NCI-H2029 treated with DMSO at 0.1 percent for 48 hours (cell line): ENCODE measurements around the gene GSTT2B.
A peak's percentile ranks its signal among the peaks of the same experiment; 100 is the strongest.
"Not testable (repeated sequence)": the region's sequence is repeated elsewhere in the genome, so short reads cannot be mapped to it uniquely, and the experiment has no call there.

Source experiments
- DNase-seq: peaks from one replicate; lab custom pipeline; 2025; lab: John Stamatoyannopoulos, UW

GSTT2B gene

GRCh38 chr22:23940166-23940565, 20.8 kb downstream of the GSTT2B start:
- not testable (repeated sequence) for DNase-seq

- no peak for DNase-seq
Observed at GRCh38 chr22:23939017-23939357, 22.0 kb downstream of the GSTT2B start.

- no peak for DNase-seq
Observed at GRCh38 chr22:23938328-23939016, 22.5 kb downstream of the GSTT2B start.

- DNase-seq: no peak
Observed at GRCh38 chr22:23926561-23926960, 34.4 kb downstream of the GSTT2B start.

- DNase-seq: no peak
Observed at GRCh38 chr22:23925020-23925606, 35.9 kb downstream of the GSTT2B start.

- DNase-seq: no peak
Observed at GRCh38 chr22:23922921-23923320, 38.1 kb downstream of the GSTT2B start.

- DNase-seq: not testable (repeated sequence)
Observed at GRCh38 chr22:23921586-23922201, 39.3 kb downstream of the GSTT2B start.

GRCh38 chr22:23920267-23920611, 40.8 kb downstream of the GSTT2B start:
- not testable (repeated sequence) for DNase-seq

- DNase-seq: no peak
Observed at GRCh38 chr22:23915290-23915689, 45.7 kb downstream of the GSTT2B start.

- peak; percentile 83 for DNase-seq
Observed at GRCh38 chr22:23913661-23914353, 47.2 kb downstream of the GSTT2B start.

GRCh38 chr22:23913306-23913660, 47.7 kb downstream of the GSTT2B start:
- no peak for DNase-seq

- DNase-seq: no peak
Observed at GRCh38 chr22:23912293-23912903, 48.6 kb downstream of the GSTT2B start.

- DNase-seq: no peak
Observed at GRCh38 chr22:23911318-23911980, 49.5 kb downstream of the GSTT2B start.

- DNase-seq: no peak
Observed at GRCh38 chr22:23910496-23911190, 50.4 kb downstream of the GSTT2B start.

- no peak for DNase-seq
Observed at GRCh38 chr22:23909296-23909898, 51.6 kb downstream of the GSTT2B start.

GRCh38 chr22:23908587-23909205, 52.3 kb downstream of the GSTT2B start:
- DNase-seq: no peak

GRCh38 chr22:23907423-23907822, 53.6 kb downstream of the GSTT2B start:
- DNase-seq: not testable (repeated sequence)
